Omental fat pad (tissue), 4 donors: ENCODE data around the gene GET3. TPM values are rescaled to one million over a fixed set of nuclear protein-coding genes. Genes with fewer than 3 reads are reported as not detected.
A peak's percentile ranks its signal among the peaks of the same experiment; 100 is the strongest.
"Not testable (repeated sequence)": the region's sequence is repeated elsewhere in the genome, so short reads cannot be mapped to it uniquely, and the experiment has no call there.

Experiments used
- ATAC-seq: fragments of 150-250 bp; one replicate; pipeline ENCODE4 v1.9.1; 2016; ENCODE audit warnings: mild to moderate bottlenecking, moderate library complexity; ENCODE audit not compliant: low FRiP score
- DNase-seq: peaks from one replicate; pipeline ENCODE4 v3.0.0-alpha.2; 2019; ENCODE audit warnings: low spot score
- small RNA-seq: library from RNA; depleted of rRNA; stranded (forward); fragments of <200 nt; gene quantifications from one replicate; pipeline ENCODE3, GENCODE V24; 2016
- total RNA-seq, 4 donors: library from RNA; depleted of rRNA; stranded (reverse); fragments of >200 nt; gene quantifications; one replicate each; pipeline ENCODE4 v1.1.0, GENCODE V29; 2016
- TF ChIP-seq, protein P1 (sequence below), 3 donors: fragments of 450-650 bp; IDR thresholded peaks; one replicate each; pipeline ENCODE4 v1.5.1; 2016 to 2017; ENCODE audit warnings: antibody characterized with exemption in 3 of 3, mild to moderate bottlenecking in 3 of 3, moderate library complexity in 2 of 3

Gene GET3
- total RNA-seq, 4 donors from 2014 or later: 36.6 to 55.4 (median 48.9) TPM

DNA sequence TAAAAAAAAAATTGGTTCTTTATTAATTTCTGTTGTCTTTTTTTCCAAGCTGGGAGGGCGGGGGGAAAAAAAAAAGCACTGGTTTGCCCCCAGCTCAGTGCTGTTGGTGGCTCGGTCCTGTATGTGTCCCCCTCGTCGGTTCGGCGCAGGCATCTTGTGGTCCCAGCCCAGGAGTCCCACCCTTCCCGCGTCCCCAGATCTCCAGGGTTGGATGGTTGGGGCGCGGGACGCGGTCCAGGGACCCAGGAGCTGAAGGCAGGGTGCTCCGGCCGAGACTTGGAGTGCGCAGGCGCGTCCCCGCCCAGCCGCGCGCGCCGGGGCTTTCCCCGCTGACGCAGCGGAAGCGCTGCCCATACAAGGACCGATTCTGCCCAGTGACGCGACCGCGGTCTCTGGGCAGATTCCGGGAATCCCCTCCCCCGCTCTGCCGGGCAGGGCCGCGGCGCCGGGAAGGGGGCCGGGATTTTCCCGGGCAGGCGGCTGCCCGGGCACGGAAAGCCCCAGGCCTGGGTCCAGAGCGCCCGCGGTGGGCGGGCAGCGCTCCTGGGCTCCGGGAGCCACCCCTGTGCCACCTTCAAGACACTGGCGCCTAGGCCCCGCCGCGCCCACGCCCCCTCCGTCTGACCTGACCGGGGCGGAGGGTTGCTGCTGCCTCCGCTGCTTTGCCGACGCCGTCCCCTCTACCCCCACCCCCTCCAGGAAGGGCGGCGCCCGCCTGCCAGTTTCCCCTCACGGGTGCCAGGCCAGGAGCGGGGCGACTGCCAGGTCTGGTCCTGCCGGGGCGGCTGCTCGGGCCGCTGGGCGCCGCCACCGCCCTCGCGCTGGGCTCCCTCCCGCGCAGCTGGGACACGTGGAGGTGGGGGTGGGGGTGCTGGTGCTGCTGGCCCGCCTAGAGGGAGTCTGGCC, 56.2 kb downstream of the GET3 start:
- no peak for DNase-seq
- TF ChIP-seq, protein P1, sequence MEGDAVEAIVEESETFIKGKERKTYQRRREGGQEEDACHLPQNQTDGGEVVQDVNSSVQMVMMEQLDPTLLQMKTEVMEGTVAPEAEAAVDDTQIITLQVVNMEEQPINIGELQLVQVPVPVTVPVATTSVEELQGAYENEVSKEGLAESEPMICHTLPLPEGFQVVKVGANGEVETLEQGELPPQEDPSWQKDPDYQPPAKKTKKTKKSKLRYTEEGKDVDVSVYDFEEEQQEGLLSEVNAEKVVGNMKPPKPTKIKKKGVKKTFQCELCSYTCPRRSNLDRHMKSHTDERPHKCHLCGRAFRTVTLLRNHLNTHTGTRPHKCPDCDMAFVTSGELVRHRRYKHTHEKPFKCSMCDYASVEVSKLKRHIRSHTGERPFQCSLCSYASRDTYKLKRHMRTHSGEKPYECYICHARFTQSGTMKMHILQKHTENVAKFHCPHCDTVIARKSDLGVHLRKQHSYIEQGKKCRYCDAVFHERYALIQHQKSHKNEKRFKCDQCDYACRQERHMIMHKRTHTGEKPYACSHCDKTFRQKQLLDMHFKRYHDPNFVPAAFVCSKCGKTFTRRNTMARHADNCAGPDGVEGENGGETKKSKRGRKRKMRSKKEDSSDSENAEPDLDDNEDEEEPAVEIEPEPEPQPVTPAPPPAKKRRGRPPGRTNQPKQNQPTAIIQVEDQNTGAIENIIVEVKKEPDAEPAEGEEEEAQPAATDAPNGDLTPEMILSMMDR (IDR thresholded peaks at IDR 0.05): no peak
- peak; percentile 50 for ATAC-seq

DNA sequence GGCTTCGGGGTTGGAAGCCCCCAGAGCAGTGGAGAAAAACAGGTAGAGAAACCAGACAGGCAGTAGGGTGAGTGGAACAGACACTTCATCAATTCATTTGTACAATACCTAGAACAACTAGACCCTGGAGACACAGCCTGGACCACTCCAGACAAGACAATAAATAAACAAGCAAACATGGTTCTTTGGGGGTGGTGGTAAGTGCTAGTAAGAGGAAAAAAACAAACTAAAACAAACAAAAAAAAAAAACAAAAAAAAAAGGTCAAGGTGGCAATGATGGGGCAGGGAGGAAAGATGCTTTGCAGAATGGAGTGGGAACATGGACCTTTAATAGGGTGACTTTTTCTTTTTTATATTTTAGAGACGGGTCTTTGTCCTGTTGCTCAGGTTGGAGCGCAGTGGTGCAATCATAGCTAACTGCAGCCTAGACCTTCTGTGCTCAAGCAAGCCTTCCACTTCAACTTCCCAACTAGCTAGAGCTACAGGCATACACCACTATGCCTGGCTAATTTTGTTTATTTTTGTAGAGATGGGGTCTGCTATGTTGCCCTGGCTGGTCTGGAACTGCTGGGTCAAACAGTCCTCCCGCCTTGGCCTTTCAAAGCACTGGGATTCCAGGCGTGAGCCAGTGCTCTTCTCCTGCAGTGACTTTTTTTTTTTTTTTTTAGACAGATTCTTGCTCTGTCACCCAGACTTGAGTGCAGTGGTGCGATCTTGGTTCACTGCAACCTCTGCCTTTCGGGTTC, 57.1 kb downstream of the GET3 start:
- no peak for DNase-seq
- TF ChIP-seq, protein P1 (IDR thresholded peaks at IDR 0.05): no peak

DNA sequence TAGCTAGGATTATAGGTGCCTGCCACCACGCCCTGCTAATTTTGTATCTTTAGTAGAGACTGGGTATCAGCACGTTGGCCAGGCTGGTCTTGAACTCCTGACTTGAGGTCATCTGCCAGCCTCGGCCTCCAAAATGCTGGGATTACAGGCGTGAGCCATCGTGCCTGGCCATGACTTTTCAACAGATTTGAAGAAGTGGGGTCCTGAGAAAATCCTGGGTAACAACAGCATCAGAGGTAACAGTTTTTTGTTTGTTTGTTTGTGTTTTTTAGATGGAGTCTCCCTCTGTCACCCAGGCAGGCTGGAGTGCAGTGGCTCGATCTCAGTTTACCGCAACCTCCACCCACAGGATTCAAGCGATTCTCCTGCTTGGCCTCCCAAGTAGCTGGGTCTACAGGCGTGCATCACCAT, 57.7 kb downstream of the GET3 start:
- TF ChIP-seq, protein P1 (IDR thresholded peaks at IDR 0.05): no peak
- no peak for DNase-seq
- ATAC-seq: no peak

More for the DNA sequence above, 57.1 kb downstream of the GET3 start:
- no peak for ATAC-seq

DNA sequence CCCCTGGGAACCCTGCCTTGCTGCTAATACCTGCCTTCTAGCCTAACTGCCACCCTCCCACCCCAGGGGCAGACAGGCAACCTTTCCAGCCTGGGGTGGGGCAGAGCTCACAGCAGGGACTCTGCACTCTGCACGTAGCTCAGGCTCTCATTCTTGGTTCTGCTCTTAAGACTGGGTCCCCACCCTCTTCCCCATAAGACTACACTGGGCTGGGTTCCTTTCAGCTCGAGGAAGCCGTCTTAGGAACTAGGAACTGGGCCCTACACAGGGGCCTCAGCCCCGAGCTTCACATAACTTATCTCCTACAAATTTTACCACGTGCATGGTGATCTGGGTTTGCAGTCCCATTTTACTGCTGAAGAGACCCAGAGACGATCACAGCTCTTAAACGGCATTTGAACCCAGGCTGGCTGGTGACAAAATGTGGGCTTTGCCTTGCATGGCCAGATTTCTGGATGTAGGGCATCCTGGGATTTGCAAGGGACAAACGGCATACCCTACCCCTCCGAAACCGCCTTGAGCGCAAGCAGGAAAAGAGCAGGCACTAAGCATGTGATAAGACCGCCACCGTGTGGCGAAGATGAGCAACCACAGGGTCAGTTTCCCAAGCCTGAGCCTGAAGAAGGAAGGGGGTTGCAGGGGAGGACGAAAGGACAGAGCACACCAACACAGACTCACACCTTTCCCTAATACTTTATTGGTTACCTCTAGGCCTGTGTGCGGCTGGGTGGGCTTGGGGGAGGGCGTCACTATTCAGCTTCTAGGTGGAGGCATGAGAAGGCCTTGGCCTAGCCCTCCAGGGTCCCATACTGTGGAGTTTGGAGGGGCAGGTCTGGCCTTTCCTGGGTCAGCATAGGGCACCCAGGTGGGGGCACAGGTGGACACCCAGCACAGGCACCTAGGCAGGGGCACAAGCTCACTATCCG, 59.1 kb downstream of the GET3 start:
- ATAC-seq (peak; percentile 22), DNase-seq (no peak)
- TF ChIP-seq, protein P1 (IDR thresholded peaks at IDR 0.05): peak in 2 of 3 donors; percentile 73 to 89

DNA sequence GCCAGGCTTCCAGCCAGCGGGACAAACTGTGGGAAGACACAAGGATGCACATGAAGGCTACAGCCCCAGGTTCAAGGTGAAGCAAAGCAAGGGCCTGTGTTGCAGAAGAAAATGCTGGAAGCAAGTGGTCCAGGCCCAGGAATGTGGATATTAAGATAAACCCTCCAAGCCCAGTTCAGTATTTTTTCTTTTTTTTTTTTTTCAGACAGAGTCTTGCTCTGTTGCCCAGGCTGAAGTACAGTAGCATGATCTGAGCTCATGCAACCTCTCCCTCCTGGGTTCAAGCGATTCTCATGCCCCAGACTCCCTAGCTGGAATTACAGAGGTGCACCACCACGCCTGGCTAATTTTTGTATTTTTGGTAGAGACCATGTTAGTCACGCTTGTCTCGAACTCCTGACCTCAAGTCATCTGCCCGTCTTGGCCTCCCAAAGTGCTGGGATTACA, 59.9 kb downstream of the GET3 start:
- ATAC-seq: no peak
- DNase-seq: no peak
- TF ChIP-seq, protein P1 (IDR thresholded peaks at IDR 0.05): no peak

DNA sequence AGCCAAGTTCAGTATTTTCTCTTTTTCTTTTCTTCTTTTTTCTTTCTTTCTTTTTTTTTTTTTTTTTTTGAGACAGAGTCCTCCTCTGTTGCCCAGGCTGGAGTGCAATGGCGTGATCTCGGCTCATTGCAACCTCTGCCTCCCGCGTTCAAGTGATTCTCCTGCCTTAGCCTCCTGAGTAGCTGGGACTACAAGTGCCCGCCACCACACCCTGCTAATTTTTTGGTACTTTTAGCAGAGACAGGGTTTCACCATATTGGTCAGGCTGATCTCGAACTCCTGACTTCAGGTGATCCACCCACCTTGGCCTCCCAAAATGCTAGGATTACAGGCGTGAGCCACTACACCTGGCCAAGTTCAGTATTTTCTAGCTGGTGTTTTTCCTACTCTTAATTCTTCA, 60.3 kb downstream of the GET3 start:
- ATAC-seq: not testable (repeated sequence)

More for the DNA sequence above, 60.3 kb downstream of the GET3 start:
- not testable (repeated sequence) for DNase-seq

Small RNAs within 50 kb of the gene (small RNA-seq; reads per million reads assigned to genes)
- gene MIR5684 (not detected), gene SNORD41 (360 reads per million, percentile 98 among the genes with 10 or more reads in this experiment)

Other genes starting within 250 kb of the GET3 start
- 10 to 100 TPM in 2 of 4 donors, 1 to 10 TPM in 2; 5.9 to 16.1 (median 8.3) TPM for gene ZNF564, start 186.0 kb upstream of the GET3 start, total RNA-seq
- 1 to 10 TPM; 3.6 to 6.3 (median 4.7) TPM for gene ZNF490, start 126.7 kb upstream of the GET3 start, total RNA-seq
- gene ZNF791, start 126.6 kb upstream of the GET3 start, total RNA-seq: 10 to 100 TPM; 12.9 to 23.3 (median 16.3) TPM
- gene MAN2B1, start 70.8 kb upstream of the GET3 start, total RNA-seq: 100 to 1,000 TPM in 1 of 4 donors, 10 to 100 TPM in 3; 63.8 to 104 (median 74.6) TPM
- 10 to 100 TPM in 1 of 4 donors, 1 to 10 TPM in 3; 7.1 to 10.2 (median 8.5) TPM for gene WDR83, start 70.7 kb upstream of the GET3 start, total RNA-seq
- gene DHPS, start 55.6 kb upstream of the GET3 start, total RNA-seq: 100 to 1,000 TPM in 1 of 4 donors, 10 to 100 TPM in 3; 68.5 to 119 (median 80.9) TPM
- not detected for gene GNG14, start 49.5 kb upstream of the GET3 start, total RNA-seq
- 1 to 10 TPM; 3.2 to 5.6 (median 4.4) TPM for gene FBXW9, start 40.9 kb upstream of the GET3 start, total RNA-seq
- 10 to 100 TPM; 44.8 to 95.4 (median 55.8) TPM for gene TNPO2, start 13.6 kb upstream of the GET3 start, total RNA-seq
- gene TRIR, start 2.8 kb upstream of the GET3 start, total RNA-seq: 100 to 1,000 TPM; 309 to 348 (median 323) TPM
- not detected for gene BEST2, start 14.3 kb downstream of the GET3 start, total RNA-seq
- 10 to 100 TPM; 26.9 to 71.3 (median 56.3) TPM for gene HOOK2, start 38.1 kb downstream of the GET3 start, total RNA-seq
- 1,000 to 10,000 TPM in 2 of 4 donors, 100 to 1,000 TPM in 2; 852 to 2,498 (median 1,079) TPM for gene JUNB, start 54.0 kb downstream of the GET3 start, total RNA-seq
- 100 to 1,000 TPM; 165 to 320 (median 219) TPM for gene PRDX2, start 64.3 kb downstream of the GET3 start, total RNA-seq
- not detected for gene THSD8, start 64.6 kb downstream of the GET3 start, total RNA-seq
- 10 to 100 TPM in 1 of 4 donors, 1 to 10 TPM in 3; 2.8 to 10.4 (median 5.9) TPM for gene RNASEH2A, start 69.1 kb downstream of the GET3 start, total RNA-seq
- gene RTBDN, start 97.1 kb downstream of the GET3 start, total RNA-seq: not detected
- not detected for gene MAST1, start 101.0 kb downstream of the GET3 start, total RNA-seq
- 10 to 100 TPM; 24.6 to 36.9 (median 28.4) TPM for gene DNASE2, start 144.0 kb downstream of the GET3 start, total RNA-seq
- under 1 TPM in 1 of 4 donors, not detected in 3; 0.69 TPM for gene KLF1, start 149.7 kb downstream of the GET3 start, total RNA-seq
- 10 to 100 TPM; 36.1 to 51.4 (median 45.2) TPM for gene GCDH, start 153.7 kb downstream of the GET3 start, total RNA-seq
- gene SYCE2, start 181.8 kb downstream of the GET3 start, total RNA-seq: not detected
- 10 to 100 TPM; 31.1 to 61.1 (median 38.2) TPM for gene FARSA, start 196.2 kb downstream of the GET3 start, total RNA-seq
- gene CALR, start 201.1 kb downstream of the GET3 start, total RNA-seq: 100 to 1,000 TPM; 349 to 570 (median 439) TPM
- gene RAD23A, start 208.4 kb downstream of the GET3 start, total RNA-seq: 100 to 1,000 TPM in 1 of 4 donors, 10 to 100 TPM in 3; 65.6 to 119 (median 91.1) TPM
- gene GADD45GIP1, start 219.7 kb downstream of the GET3 start, total RNA-seq: 10 to 100 TPM; 27.2 to 37.7 (median 32.8) TPM
- under 1 TPM in 1 of 4 donors, not detected in 3; 0.56 TPM for gene DAND5, start 232.1 kb downstream of the GET3 start, total RNA-seq